GM18951 (cell line): ENCODE measurements around the gene STARD13.

Experiments
- POLR2A ChIP-seq: IDR thresholded peaks from 4 replicates; pipeline ENCODE4 v1.6.1; 2011; ENCODE audit warnings: mild to moderate bottlenecking; ENCODE audit not compliant: insufficient read length, insufficient read depth; ENCODE audit errors: extremely low read depth
- in situ Hi-C: fragments of 300-500 bp; cut with MboI; formaldehyde crosslinking; loops from one replicate; pipeline ENCODE4 v1.12.0; 2022; ENCODE audit warnings: low sequenced_read_pairs, mixed read lengths, inconsistent platforms; ENCODE audit not compliant: unreplicated experiment

The STARD13 gene

GRCh38 chr13:33277946-33278345 is 7.6 kb downstream of the STARD13 start:
- in situ Hi-C loops = no loop called here
- TF ChIP-seq POLR2A = no peak

GRCh38 chr13:33277037-33277740 is 8.4 kb downstream of the STARD13 start:
- in situ Hi-C loops = no loop called here
- TF ChIP-seq POLR2A = no peak

GRCh38 chr13:33276570-33276969 is 9.0 kb downstream of the STARD13 start:
- in situ Hi-C loops = no loop called here
- TF ChIP-seq POLR2A = no peak

- in situ Hi-C loops = no loop called here
- no peak for TF ChIP-seq POLR2A
Observed at GRCh38 chr13:33275916-33276315, 9.6 kb downstream of the STARD13 start.

GRCh38 chr13:33274264-33274663 is 11.3 kb downstream of the STARD13 start:
- TF ChIP-seq POLR2A = no peak
- in situ Hi-C loops = no loop called here

GRCh38 chr13:33272531-33273124 is 12.9 kb downstream of the STARD13 start:
- in situ Hi-C loops = no loop called here
- no peak for TF ChIP-seq POLR2A

GRCh38 chr13:33271759-33272158 is 13.8 kb downstream of the STARD13 start:
- TF ChIP-seq POLR2A = no peak
- in situ Hi-C loops = no loop called here

- no peak for TF ChIP-seq POLR2A
- in situ Hi-C loops = no loop called here
Observed at GRCh38 chr13:33270895-33271538, 14.5 kb downstream of the STARD13 start.

GRCh38 chr13:33265607-33266006 is 19.9 kb downstream of the STARD13 start:
- TF ChIP-seq POLR2A = no peak
- in situ Hi-C loops = no loop called here

GRCh38 chr13:33265133-33265532 is 20.4 kb downstream of the STARD13 start:
- in situ Hi-C loops = no loop called here
- no peak for TF ChIP-seq POLR2A

- in situ Hi-C loops = no loop called here
Observed at GRCh38 chr13:33264620-33264978, 21.0 kb downstream of the STARD13 start.

GRCh38 chr13:33263976-33264619 is 21.5 kb downstream of the STARD13 start:
- in situ Hi-C loops = no loop called here

More at GRCh38 chr13:33264620-33264978, 21.0 kb downstream of the STARD13 start:
- TF ChIP-seq POLR2A = no peak

GRCh38 chr13:33263484-33263883 is 22.1 kb downstream of the STARD13 start:
- no peak for TF ChIP-seq POLR2A

More at GRCh38 chr13:33263976-33264619, 21.5 kb downstream of the STARD13 start:
- TF ChIP-seq POLR2A = no peak

More at GRCh38 chr13:33263484-33263883, 22.1 kb downstream of the STARD13 start:
- in situ Hi-C loops = no loop called here
